ENCODE data around the gene KDM4C.

KDM4C gene

GRCh38 chr9:7195526-7195925, 437.8 kb downstream of the KDM4C start:
- DNase-seq (ENCODE audit: insufficient read length, low spot score) (no peak), FAIRE-seq (no peak)
- no peak for TF ChIP-seq POLR2A (IDR thresholded peaks at IDR 0.05; ENCODE audit: low read depth, low read length)

GRCh38 chr9:7196467-7196866, 438.7 kb downstream of the KDM4C start:
- FAIRE-seq: no peak
- DNase-seq (ENCODE audit: insufficient read length, low spot score): no peak
- TF ChIP-seq POLR2A (IDR thresholded peaks at IDR 0.05; ENCODE audit: low read depth, low read length): no peak

- FAIRE-seq: no peak
- DNase-seq (ENCODE audit: insufficient read length, low spot score): no peak
- no peak for TF ChIP-seq POLR2A (IDR thresholded peaks at IDR 0.05; ENCODE audit: low read depth, low read length)
Observed at GRCh38 chr9:7201196-7201595, 443.4 kb downstream of the KDM4C start.

DNA sequence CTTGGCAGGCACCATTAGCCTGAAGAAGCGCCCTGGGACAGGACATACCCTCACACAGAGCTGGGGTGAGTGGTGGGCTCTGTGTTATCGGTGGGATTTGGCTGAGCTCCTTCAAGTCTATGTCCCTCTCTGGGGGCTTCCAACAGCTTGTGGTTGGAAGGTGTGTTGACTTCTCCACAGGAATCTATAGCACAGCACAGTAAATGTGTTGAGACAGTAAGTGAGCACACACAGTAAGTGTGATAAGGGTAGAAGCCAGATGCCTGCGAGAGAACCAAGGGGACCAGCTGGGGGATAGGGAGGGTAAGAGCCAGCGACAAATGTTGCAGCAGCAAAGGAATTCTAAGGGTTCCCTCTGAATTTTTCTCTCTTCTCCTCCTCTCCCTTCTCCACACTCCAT, 448.0 kb downstream of the KDM4C start:
- DNase-seq (ENCODE audit: insufficient read length, low spot score) (no peak), FAIRE-seq (no peak)
- TF ChIP-seq POLR2A (IDR thresholded peaks at IDR 0.05; ENCODE audit: low read depth, low read length): no peak

- no peak for TF ChIP-seq POLR2A (IDR thresholded peaks at IDR 0.05; ENCODE audit: low read depth, low read length)
- no peak for FAIRE-seq
- DNase-seq (ENCODE audit: insufficient read length, low spot score): no peak
Observed at GRCh38 chr9:7206221-7206758, 448.5 kb downstream of the KDM4C start.

GRCh38 chr9:7209016-7209715, 451.4 kb downstream of the KDM4C start:
- TF ChIP-seq POLR2A (IDR thresholded peaks at IDR 0.05; ENCODE audit: low read depth, low read length): no peak
- DNase-seq (ENCODE audit: insufficient read length, low spot score) (no peak), FAIRE-seq (no peak)

GRCh38 chr9:7209990-7210389, 452.2 kb downstream of the KDM4C start:
- TF ChIP-seq POLR2A (IDR thresholded peaks at IDR 0.05; ENCODE audit: low read depth, low read length): no peak
- FAIRE-seq (no peak), DNase-seq (ENCODE audit: insufficient read length, low spot score) (no peak)

DNA sequence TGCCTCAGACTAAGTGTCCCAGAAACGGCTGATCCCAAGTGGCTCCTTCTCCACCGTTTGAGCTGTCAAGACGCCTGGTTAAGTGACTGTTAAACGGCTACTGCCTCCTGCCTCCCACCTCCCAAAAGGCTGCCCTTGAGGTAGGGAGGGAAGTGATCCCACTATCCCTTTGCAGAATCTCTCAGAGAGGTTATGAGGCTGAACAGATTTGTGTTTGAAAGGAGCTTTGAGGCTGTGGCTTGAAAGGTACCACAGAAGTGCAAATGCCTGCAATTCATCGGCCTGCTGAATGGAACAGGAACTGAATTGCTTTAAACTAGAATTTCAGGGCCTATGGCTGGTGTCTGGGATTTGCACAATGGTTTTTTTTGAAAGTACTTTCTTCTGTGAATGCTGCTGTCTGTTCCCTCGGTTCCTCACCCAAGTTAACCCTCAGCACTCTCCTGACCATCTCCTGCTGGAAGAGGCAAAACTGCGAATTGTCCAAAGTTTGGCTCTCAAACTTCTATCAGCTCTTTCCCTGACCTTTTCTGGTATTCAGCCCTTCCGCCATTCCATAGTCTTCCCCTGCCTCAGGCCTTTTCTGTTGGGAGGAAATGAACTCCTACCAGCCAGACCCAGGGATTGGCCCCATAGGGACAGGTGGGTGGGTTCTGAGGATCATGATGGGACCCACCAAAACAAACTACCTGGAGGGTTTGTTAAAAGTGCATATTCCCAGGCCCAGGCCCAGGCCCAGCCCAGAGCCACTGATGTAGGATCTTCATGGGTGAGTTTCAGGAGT, 453.3 kb downstream of the KDM4C start:
- TF ChIP-seq POLR2A (IDR thresholded peaks at IDR 0.05; ENCODE audit: low read depth, low read length): no peak
- FAIRE-seq: no peak
- no peak for DNase-seq (ENCODE audit: insufficient read length, low spot score)

GRCh38 chr9:7211657-7212056, 453.9 kb downstream of the KDM4C start:
- DNase-seq (ENCODE audit: insufficient read length, low spot score): no peak
- FAIRE-seq: no peak
- TF ChIP-seq POLR2A (IDR thresholded peaks at IDR 0.05; ENCODE audit: low read depth, low read length): no peak

GRCh38 chr9:7212101-7212500, 454.3 kb downstream of the KDM4C start:
- TF ChIP-seq POLR2A (IDR thresholded peaks at IDR 0.05; ENCODE audit: low read depth, low read length): no peak
- FAIRE-seq (no peak), DNase-seq (ENCODE audit: insufficient read length, low spot score) (no peak)

DNA sequence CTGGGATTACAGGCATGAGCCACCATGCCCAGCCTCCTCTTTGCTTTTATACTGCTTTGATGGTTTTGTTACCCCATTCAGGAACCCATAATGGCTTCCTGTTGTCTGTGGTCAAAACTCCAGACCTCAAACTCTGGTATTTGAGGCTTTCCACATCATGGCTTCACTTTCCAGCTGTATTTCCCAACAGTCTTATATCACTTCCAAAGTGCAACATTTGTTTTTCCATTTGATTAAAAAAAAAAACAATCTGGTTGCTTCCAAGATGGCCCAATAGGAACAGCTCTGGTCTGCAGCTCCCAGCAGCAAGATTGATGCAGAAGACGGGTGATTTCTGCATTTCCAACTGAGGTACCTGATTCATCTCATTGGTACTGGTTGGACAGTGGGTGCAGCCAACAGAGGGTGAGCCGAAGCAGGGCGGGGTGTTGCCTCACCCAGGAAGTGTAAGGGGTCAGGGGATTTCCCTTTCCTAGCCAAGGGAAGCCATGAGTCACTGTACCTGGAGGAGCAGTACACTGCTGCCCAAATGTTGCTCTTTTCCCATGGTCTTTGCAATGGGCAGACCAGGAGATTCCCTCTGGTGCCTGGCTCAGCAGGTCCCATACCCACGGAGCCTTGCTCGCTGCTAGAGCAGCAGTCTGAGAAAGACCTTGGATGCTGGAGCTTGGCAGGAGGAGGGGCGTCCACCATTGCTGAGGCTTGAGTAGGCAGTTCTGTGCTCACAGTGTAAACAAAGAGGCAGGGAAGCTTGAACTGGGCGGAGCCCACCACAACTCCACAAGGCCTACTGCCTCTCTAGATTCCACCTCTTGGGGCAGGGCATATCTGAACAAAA, 458.4 kb downstream of the KDM4C start:
- DNase-seq (ENCODE audit: insufficient read length, low spot score) (no peak), FAIRE-seq (peak; percentile 53)
- no peak for TF ChIP-seq POLR2A (IDR thresholded peaks at IDR 0.05; ENCODE audit: low read depth, low read length)

- FAIRE-seq (no peak), DNase-seq (ENCODE audit: insufficient read length, low spot score) (no peak)
- no peak for TF ChIP-seq POLR2A (IDR thresholded peaks at IDR 0.05; ENCODE audit: low read depth, low read length)
Observed at GRCh38 chr9:7223981-7224380, 466.2 kb downstream of the KDM4C start.
